Panc1 (cell line): ENCODE data around the gene PROSER1. TPM values are rescaled to one million over a fixed set of nuclear protein-coding genes. Genes with fewer than 3 reads are reported as not detected.

Experiments
- ATAC-seq: fragments of 200-7000 bp; cut with Tn5 transposase; 2 replicates; pipeline ENCODE4 v1.9.1; 2020; ENCODE audit warnings: mild to moderate bottlenecking, moderate library complexity
- BruUV-seq: library from RNA; stranded (reverse); fragments of 400-500 nt; replicated peaks from 2 replicates; lab custom pipeline; 2021; lab: Mats Ljungman, UMichigan
- CTCF ChIA-PET: fragments of 300-600 bp; sonication (Branson Sonifier 250); formaldehyde crosslinking; loops from one replicate; lab custom pipeline; 2022; ENCODE audit warnings: antibody characterized with exemption; lab: Charles Lee
- POLR2A ChIA-PET: fragments of 300-600 bp; sonication (Branson Sonifier 250); formaldehyde crosslinking; loops from one replicate; lab custom pipeline; 2022; ENCODE audit warnings: antibody characterized with exemption; lab: Charles Lee
- DNase-seq: peaks from one replicate; pipeline ENCODE4 v3.0.0-alpha.2; 2010; ENCODE audit warnings: low read depth, low spot score
- H3K27ac ChIP-seq: 2 replicates; pipeline ENCODE4 v1.5.1; 2011; ENCODE audit warnings: mild to moderate bottlenecking, low read length, inconsistent platforms
- H3K27me3 ChIP-seq: fragments of 200-500 bp; sonication (Bioruptor generic); 2 replicates; pipeline ENCODE4 v1.6.0; 2014; ENCODE audit warnings: low read length, inconsistent platforms; ENCODE audit not compliant: control insufficient read depth, insufficient read depth
- H3K36me3 ChIP-seq: fragments of 200-500 bp; sonication (Bioruptor generic); 2 replicates; pipeline ENCODE4 v1.5.1; 2014; ENCODE audit warnings: inconsistent platforms, mild to moderate bottlenecking, low read length, moderate library complexity; ENCODE audit not compliant: control insufficient read depth, insufficient read depth
- H3K4me1 ChIP-seq: 2 replicates; pipeline ENCODE4 v1.5.1; 2011; ENCODE audit warnings: inconsistent platforms, mild to moderate bottlenecking, low read length, moderate library complexity; ENCODE audit not compliant: control insufficient read depth, insufficient read depth
- H3K4me3 ChIP-seq, 2 experiments: 2 replicates each; pipeline ENCODE4 v1.5.1; 2011 to 2012; ENCODE audit warnings: low read depth in 2 of 2, low read length in 2 of 2, mild to moderate bottlenecking in 2 of 2, inconsistent platforms in 1 of 2, moderate library complexity in 1 of 2
- H3K9me3 ChIP-seq: fragments of 200-500 bp; sonication (Bioruptor generic); 2 replicates; pipeline ENCODE4 v1.5.1; 2014; ENCODE audit warnings: low read depth, mild to moderate bottlenecking, inconsistent platforms, low read length, moderate library complexity; ENCODE audit not compliant: control insufficient read depth, insufficient read depth
- CTCF ChIP-seq: fragments of 450-650 bp; IDR thresholded peaks from 2 replicates; pipeline ENCODE4 v1.5.1; 2017; ENCODE audit warnings: mild to moderate bottlenecking
- POLR2AphosphoS5 ChIP-seq: IDR thresholded peaks from 2 replicates; pipeline ENCODE4 v1.6.1; 2012; ENCODE audit warnings: mild to moderate bottlenecking, low read depth, low read length, moderate library complexity
- REST ChIP-seq, 2 experiments: IDR thresholded peaks; 2 replicates each; pipeline ENCODE4 v1.6.1; 2011 to 2012; ENCODE audit warnings: low read depth in 2 of 2, control low read depth in 1 of 2, low read length in 1 of 2, mild to moderate bottlenecking in 1 of 2, moderate library complexity in 1 of 2; ENCODE audit not compliant: insufficient read depth in 1 of 2
- SIN3A ChIP-seq: IDR thresholded peaks from 2 replicates; pipeline ENCODE4 v1.6.1; 2012; ENCODE audit warnings: low read depth, mild to moderate bottlenecking, low read length, moderate library complexity, borderline replicate concordance; ENCODE audit not compliant: insufficient read depth
- TCF7L2 ChIP-seq: IDR thresholded peaks from 2 replicates; pipeline ENCODE4 v1.6.1; 2011; ENCODE audit warnings: mild to moderate bottlenecking, low read depth, low read length, inconsistent platforms
- in situ Hi-C: cut with HindIII; loops from 2 replicates; pipeline ENCODE4 v1.10.0; 2016; ENCODE audit warnings: low sequenced_read_pairs, low pct_unique_long_range_greater_than_20kb
- intact Hi-C: fragments of 100-400 bp; cut with micrococcal nuclease; formaldehyde crosslinking; loops from one replicate; pipeline ENCODE4 v1.10.0; 2022; ENCODE audit not compliant: unreplicated experiment
- total RNA-seq: library from RNA; stranded (reverse); gene quantifications from one replicate; pipeline ENCODE4 v1.2.1, GENCODE V29; 2021; ENCODE audit not compliant: unreplicated experiment

The PROSER1 gene
- total RNA-seq, 1 experiment from 2014 or later, result 24.7 TPM

- Histone ChIP-seq H3K27ac (no peak overlapping the region), H3K4me3 (no peak overlapping the region), H3K36me3 (peaks cover 20% of the 10 kb centered on the region), H3K4me1 (no peaks in the 10 kb centered on the region), H3K27me3 (no peaks in the 10 kb centered on the region), H3K9me3 (no peaks in the 10 kb centered on the region)
- no peak for DNase-seq
- intact Hi-C loops, result no loop called here
- BruUV-seq, result no TSS peak
- in situ Hi-C loops, result no loop called here
- ChIA-PET POLR2A (no interaction called here), CTCF (interaction anchor here (0.6 kb wide), 2 partner anchors 490 to 1135 kb away, joined by 3 read pairs; no protein-coding TSS in a partner anchor)
- no peak for ATAC-seq
- TF ChIP-seq POLR2AphosphoS5 (no peak), CTCF (peak; percentile 60)
Observed at GRCh38 chr13:39016787-39017186, 21.1 kb downstream of the PROSER1 start.

GRCh38 chr13:39016087-39016486 is 21.8 kb downstream of the PROSER1 start:
- POLR2A ChIA-PET, result no interaction called here

More at GRCh38 chr13:39016087-39016486, 21.8 kb downstream of the PROSER1 start:
- in situ Hi-C loops (no loop called here), intact Hi-C loops (no loop called here)
- DNase-seq (no peak), ATAC-seq (no peak)
- TF ChIP-seq SIN3A, result no peak
- no peak for TF ChIP-seq CTCF
- TF ChIP-seq POLR2AphosphoS5, result no peak
- TF ChIP-seq TCF7L2, result no peak
- no peak for TF ChIP-seq REST (IDR thresholded peaks at IDR 0.05; ENCODE audit: insufficient read depth in 1 of 2, low read depth in 2 of 2, low read length in 1 of 2)
- no peak overlapping the region for H3K27ac ChIP-seq
- H3K4me3 ChIP-seq, result no peak overlapping the region
- CTCF ChIA-PET, result interaction anchor here (0.6 kb wide), 1 partner anchor 1134 kb away, joined by 3 read pairs; no protein-coding TSS in a partner anchor
- no peaks in the 10 kb centered on the region for H3K4me1 ChIP-seq
- peaks cover 22% of the 10 kb centered on the region for H3K36me3 ChIP-seq
- H3K27me3 ChIP-seq, result no peaks in the 10 kb centered on the region
- BruUV-seq, result no TSS peak
- H3K9me3 ChIP-seq, result no peaks in the 10 kb centered on the region
